SU-DHL-6 (cell line): ENCODE measurements around the gene ZNF516.

Experiments
- EZH2phosphoT487 ChIP-seq: fragments of 200-600 bp; sonication (generic), shearing (Covaris generic); conservative IDR thresholded peaks from 2 replicates; pipeline ENCODE4 v1.6.1; 2018; ENCODE audit warnings: mild to moderate bottlenecking, antibody characterized with exemption, low read length, moderate library complexity, mixed read lengths
- TF ChIP-seq, protein P1 (sequence below): fragments of 200-600 bp; sonication (generic); IDR thresholded peaks from one replicate; pipeline ENCODE4 v1.5.1; 2017; ENCODE audit warnings: antibody characterized with exemption, mild to moderate bottlenecking, low read length, moderate library complexity; ENCODE audit not compliant: insufficient read depth, poor library complexity, severe bottlenecking

DNA sequence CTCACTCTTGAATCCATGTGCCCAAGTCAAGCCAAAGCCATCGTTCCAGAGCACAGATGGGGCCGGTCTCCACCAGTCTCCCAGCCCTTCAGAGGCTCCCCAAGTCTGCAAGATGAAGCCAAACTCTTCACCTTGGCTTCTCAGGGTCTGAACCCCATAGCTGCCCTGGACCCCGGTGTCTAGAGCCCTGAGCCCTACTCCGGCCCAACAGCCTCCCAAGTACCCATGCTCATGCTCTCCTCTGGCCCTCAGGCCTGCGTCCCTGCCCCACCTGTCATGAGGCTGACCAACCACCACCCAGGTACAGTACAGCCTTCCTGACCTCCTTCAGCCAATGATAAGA is 46.0 kb downstream of the ZNF516 start:
- TF ChIP-seq, protein P1, sequence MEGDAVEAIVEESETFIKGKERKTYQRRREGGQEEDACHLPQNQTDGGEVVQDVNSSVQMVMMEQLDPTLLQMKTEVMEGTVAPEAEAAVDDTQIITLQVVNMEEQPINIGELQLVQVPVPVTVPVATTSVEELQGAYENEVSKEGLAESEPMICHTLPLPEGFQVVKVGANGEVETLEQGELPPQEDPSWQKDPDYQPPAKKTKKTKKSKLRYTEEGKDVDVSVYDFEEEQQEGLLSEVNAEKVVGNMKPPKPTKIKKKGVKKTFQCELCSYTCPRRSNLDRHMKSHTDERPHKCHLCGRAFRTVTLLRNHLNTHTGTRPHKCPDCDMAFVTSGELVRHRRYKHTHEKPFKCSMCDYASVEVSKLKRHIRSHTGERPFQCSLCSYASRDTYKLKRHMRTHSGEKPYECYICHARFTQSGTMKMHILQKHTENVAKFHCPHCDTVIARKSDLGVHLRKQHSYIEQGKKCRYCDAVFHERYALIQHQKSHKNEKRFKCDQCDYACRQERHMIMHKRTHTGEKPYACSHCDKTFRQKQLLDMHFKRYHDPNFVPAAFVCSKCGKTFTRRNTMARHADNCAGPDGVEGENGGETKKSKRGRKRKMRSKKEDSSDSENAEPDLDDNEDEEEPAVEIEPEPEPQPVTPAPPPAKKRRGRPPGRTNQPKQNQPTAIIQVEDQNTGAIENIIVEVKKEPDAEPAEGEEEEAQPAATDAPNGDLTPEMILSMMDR: no peak
- TF ChIP-seq EZH2phosphoT487: no peak
